Hepatic stellate cell (primary cell): Measurements from ENCODE around the gene PUM1.
"Not testable (repeated sequence)": the region's sequence is repeated elsewhere in the genome, so short reads cannot be mapped to it uniquely, and the experiment has no call there.

Experiments
- DNase-seq: peaks from one replicate; pipeline ENCODE4 v3.0.0; 2011; ENCODE audit warnings: low spot score

PUM1 gene

GRCh38 chr1:30991862-30992606 lies 73.5 kb downstream of the PUM1 start:
- no peak for DNase-seq

- DNase-seq = no peak
Observed at GRCh38 chr1:30990591-30990990, 74.9 kb downstream of the PUM1 start.

DNA sequence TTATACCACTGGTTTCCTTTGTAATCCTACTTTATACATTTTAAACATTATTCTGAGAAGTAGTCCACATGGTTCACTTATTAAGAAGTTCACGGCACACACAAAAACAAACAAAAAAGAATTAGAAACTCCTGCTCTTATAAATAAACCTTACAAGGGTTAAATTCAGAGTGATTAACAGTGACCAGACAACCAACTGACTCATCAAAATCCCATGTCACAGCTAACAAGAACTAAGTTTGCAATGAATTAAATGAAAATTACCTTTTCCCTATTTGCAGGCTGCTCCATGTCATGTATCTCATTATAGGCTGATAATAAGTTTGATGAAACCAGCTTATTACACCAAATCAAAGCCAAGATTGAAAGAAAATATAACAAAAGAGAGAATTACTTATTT lies 77.5 kb downstream of the PUM1 start:
- no peak for DNase-seq

DNA sequence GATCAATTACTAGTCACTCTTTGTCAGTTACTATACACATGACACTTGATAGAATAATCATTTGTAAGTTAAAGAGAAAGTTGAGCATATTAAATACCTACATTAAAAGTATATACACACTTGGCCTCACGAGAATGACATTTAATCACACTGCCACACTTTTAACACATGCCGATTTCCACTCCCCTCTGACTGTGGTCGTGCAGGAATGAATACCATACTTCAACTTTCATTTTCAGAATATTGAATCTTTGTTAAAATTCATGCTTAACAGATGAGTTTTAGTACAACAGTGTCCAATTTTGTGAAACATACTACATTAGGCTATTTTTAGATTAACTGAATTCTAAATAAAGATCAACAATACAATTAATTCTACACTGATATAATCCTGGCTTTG lies 78.8 kb downstream of the PUM1 start:
- DNase-seq = no peak

DNA sequence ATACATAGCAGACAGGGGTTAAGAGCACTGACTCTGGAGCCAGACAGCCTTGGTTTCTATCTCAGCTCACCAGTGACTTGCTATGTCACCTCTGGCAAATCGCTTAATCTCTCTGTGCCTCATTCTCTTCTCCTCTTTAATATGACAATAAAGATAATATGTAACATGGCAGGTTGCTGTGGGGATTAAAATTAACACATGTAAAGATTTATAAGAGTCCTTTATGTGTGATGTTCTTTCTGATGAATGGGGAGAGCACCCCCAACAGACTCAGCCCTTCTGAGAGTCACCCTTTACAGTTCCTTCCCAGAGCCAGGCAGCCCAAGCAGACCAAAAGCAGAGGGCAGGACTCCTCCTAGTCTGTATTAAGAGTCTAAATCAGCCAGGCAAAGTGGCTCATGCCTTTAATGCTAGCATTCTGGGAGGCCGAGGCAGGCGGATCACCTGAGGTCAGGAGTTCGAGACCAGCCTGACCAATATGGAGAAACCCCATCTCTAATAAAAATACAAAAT lies 80.5 kb downstream of the PUM1 start:
- DNase-seq = no peak

GRCh38 chr1:30984165-30984889 lies 81.2 kb downstream of the PUM1 start:
- DNase-seq = no peak

GRCh38 chr1:30982937-30983336 lies 82.6 kb downstream of the PUM1 start:
- DNase-seq = no peak

DNA sequence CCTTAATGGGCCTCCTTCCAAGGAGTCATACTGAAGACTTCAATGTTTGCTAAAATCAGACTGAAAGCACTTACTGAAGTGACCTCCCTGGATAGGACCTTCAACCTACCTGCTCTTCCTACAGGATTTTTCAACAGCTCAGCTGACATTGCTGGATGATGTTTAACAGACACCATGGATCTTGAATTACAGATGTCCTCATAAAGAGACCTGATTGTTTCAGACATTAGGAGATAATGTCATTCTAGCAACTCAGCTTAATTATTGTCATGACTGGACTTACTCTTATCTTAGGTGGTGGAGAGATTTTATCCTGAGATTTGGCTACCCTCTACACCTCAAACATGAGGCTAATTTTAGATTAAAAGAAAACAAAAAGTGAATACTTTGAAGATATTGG lies 83.1 kb downstream of the PUM1 start:
- DNase-seq = no peak

GRCh38 chr1:30981172-30981571 lies 84.3 kb downstream of the PUM1 start:
- no peak for DNase-seq

GRCh38 chr1:30977511-30977910 lies 88.0 kb downstream of the PUM1 start:
- no peak for DNase-seq

DNA sequence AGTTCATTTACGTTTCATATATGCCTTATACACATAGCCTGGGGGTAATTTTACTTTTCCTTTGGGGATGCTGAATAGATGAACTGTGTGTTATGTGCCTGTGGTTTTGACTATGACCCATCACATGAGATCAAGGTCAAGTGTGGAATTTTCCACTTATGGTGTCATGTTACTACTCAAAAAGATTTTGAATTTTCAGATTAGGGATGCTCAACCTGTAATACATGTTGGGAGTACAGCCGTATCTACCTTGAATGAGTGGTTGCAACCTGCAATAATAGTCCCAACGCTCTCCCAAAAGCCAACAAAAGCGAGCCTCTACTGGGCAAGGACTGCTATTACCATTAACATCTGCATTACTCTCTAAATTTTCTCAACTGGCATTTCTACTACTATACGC lies 88.4 kb downstream of the PUM1 start:
- peak; percentile 7 for DNase-seq

DNA sequence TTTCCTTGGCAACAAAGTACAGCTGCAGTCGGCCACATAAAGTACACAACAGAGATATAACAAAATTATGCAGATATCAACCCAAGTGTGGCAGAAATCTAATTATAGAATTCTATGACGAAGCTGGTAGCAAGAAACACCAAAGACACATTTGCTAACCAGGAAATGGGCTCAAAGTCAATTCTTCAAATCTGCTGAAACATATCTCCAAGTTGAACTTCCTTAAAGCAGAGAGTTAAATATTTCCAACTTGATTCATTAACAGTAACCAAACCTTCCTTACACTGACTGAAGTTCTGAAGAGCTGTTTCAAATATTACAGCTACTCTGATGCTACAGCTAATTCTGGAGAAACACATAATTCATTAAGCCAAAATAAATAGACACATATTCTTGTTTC lies 89.4 kb downstream of the PUM1 start:
- DNase-seq = peak; percentile 5

DNA sequence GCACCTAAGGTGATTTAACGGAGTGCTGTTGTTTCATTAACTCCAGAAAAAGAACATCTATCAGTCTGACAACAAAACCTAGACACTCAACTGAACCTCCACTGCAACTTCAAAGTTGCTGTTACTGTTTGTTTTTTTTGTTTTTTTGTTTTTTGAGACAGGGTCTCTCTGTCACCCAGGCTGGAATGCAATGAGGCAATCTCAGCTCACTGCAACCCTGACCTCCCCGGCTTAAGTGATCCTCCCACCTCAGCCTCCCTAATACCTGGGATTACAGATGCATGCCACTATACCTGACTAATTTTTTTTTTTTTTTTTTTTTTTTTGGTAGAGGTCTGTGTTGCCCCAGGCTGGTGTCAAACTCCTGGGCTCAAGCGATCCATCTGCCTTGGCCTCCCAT lies 90.3 kb downstream of the PUM1 start:
- no peak for DNase-seq

- DNase-seq = no peak
Observed at GRCh38 chr1:30974536-30974935, 91.0 kb downstream of the PUM1 start.

DNA sequence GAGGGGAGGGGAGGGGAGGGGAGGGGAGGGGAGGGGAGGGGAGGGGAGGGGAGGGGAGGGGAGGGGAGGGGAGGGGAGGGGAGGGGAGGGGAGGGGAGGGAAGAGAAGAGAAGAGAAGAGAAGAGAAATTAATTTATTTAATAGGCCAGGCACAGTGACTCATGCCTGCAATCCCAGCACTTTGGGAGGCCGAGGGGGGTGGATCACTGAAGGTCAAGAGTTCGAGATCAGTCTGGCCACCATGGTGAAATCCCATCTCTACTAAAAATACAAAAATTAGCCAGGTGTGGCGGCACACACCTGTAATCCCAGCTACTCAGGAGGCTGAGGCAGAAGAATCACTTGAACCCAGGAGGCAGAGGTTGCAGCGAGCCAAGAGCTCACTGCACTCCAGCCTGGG lies 93.2 kb downstream of the PUM1 start:
- DNase-seq = not testable (repeated sequence)

- no peak for DNase-seq
Observed at GRCh38 chr1:30971496-30971895, 94.0 kb downstream of the PUM1 start.

DNA sequence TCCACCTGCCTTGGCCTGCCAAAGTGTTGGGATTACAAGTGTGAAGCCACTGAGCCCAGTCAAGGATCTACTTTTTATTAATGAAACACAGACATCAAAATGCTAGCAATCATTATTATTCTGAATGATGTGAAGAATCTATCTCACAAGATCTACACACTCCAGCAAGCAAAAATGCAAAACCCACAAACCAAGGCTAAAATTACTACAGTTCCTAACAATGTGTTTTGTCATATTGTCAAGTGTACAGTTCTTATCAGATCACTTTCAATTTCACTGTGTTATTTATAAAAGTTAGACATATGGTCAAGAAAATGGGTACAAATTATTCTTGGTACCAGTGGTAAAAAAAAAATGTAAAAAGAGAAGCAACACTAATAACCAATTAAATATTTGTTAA lies 95.6 kb downstream of the PUM1 start:
- DNase-seq = no peak

- DNase-seq = no peak
Observed at GRCh38 chr1:30968220-30968971, 97.1 kb downstream of the PUM1 start.

DNA sequence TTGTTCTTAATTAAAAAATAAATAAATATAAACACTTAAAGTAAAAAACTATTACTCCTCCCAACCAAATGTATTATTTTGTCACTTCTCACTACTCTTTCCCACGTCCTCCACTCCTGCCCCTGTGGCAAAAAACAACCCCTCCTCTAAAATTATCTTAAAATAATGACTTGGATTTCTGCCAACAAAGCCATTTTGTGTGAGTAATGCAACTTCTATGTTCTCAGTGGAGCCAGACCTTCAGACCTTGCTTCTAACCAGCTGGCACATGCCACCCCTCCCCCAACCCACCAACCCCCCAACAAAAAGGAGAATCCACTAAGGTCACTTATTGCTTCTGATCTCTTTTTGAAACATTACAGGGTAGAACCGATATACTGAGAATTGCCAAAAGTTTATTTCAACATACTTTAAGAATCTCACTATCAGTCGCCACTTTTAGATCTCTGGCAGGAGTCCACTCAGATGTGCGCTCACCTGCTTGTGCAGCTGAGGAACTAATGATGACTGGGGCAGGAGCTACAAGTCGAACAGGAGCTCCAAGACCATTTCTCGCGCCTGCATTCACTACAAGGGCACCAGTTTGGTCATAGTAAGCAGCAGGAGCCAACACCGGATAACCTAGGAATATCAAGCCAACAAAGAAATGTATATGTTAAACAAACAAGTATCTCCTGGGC lies 98.7 kb downstream of the PUM1 start:
- DNase-seq = peak; percentile 47

DNA sequence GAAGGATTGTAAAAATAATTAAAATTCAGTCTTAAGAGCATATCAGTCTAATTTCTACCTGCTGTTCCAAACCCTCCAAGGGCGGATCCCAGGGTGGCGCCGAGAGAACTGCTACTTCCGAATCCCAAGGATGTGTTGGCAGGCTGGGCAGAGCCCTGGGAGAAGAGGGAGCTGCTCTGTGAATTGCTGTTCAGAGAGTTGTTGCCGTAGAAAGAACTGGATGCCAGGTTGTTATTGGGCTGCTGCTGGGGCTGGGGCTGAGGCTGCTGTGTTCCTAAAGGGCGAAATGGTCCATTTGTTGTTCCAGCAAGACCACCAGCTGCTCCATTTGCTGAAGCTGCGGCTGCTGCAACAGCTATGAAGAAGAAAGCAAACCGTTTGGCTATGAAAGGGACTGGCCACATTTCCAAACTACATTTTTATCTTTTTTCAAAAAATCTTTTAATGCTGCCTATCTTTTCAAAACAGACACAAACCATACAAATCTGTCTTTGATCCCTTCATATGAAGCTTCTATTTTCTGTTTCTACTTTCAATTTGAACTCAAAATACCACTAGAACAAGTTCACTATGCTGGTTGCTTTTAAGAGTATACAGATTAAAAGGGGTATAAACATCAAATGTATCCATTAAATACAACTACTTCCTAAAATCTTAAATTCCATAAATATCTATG lies 99.5 kb downstream of the PUM1 start:
- no peak for DNase-seq

GRCh38 chr1:30964706-30965105 lies 100.8 kb downstream of the PUM1 start:
- no peak for DNase-seq
